ENCODE results near the gene CTNND1.
A peak's percentile ranks its signal among the peaks of the same experiment; 100 is the strongest.

Gene CTNND1

GRCh38 chr11:57751676-57752253, 9.8 kb upstream of the CTNND1 start, which contains the start of gene BTBD18:
BTBD18 (minus strand) TSS chr11:57751819; CDS start chr11:57751188, 631 bp downstream.
- DNase-seq (ENCODE audit: low spot score), result no peak
- no peak within 1 kb of the TSS for H4K8ac ChIP-seq (ENCODE audit: low read depth, low read length)
- H2AK5ac ChIP-seq (ENCODE audit: low read depth, low read length), result peak within 1 kb of the TSS; percentile 61
- no peak within 1 kb of the TSS for H2BK12ac ChIP-seq (ENCODE audit: low read length)
- WGBS, 2 donors (ENCODE audit: extremely low coverage in 2 of 2, insufficient read length in 2 of 2, insufficient replicate concordance in 1 of 2), result no CpG with 5 or more reads among the region's 10 CpGs
- H3K4ac ChIP-seq (ENCODE audit: low read length), result no peak within 1 kb of the TSS
- H3K4me1 ChIP-seq (ENCODE audit: control insufficient read depth in 2 of 2, insufficient read depth in 1 of 2, low read depth in 1 of 2, low read length in 2 of 2), result no peaks in the 10 kb centered on the region
- peak within 1 kb of the TSS; percentile 75 for H2BK5ac ChIP-seq (ENCODE audit: low read length)
- no peak within 1 kb of the TSS for H3K4me2 ChIP-seq (ENCODE audit: insufficient read depth, low read length, poor library complexity, severe bottlenecking)
- H2AFZ ChIP-seq (ENCODE audit: low read length), result no peak within 1 kb of the TSS
- no peak within 1 kb of the TSS for H2BK120ac ChIP-seq (ENCODE audit: low read depth, low read length)
- no peak within 1 kb of the TSS for H3K14ac ChIP-seq (ENCODE audit: low read length)
- no peak within 1 kb of the TSS for H3K4me3 ChIP-seq (ENCODE audit: low read length in 2 of 2)
- H3K27me3 ChIP-seq (ENCODE audit: control insufficient read depth in 3 of 3, insufficient read depth in 3 of 3, low read depth in 1 of 3, low read length in 3 of 3), result no peaks in the 10 kb centered on the region
- H3K27ac ChIP-seq (replicated peaks; ENCODE audit: low read length), result no peak within 1 kb of the TSS
- no peak within 1 kb of the TSS for H3K23ac ChIP-seq (ENCODE audit: low read depth, low read length, poor library complexity)
- H2BK15ac ChIP-seq (ENCODE audit: low read length), result no peak within 1 kb of the TSS
- H4K91ac ChIP-seq (ENCODE audit: low read depth, low read length, poor library complexity), result no peak within 1 kb of the TSS
- H3K9ac ChIP-seq (ENCODE audit: low read depth, low read length, poor library complexity), result no peak within 1 kb of the TSS
- no peak within 1 kb of the TSS for H3K18ac ChIP-seq (ENCODE audit: low read length)
- H3K79me1 ChIP-seq (ENCODE audit: low read depth, low read length), result no peaks in the 10 kb centered on the region
- peaks cover 1 to 23% of the 10 kb centered on the region in 2 donors for H3K36me3 ChIP-seq (replicated peaks in 1 of 2; ENCODE audit: control insufficient read depth in 2 of 2, insufficient read depth in 2 of 2, low read length in 2 of 2)
- peaks cover 0 to 4% of the 10 kb centered on the region in 2 donors for H3K9me3 ChIP-seq (replicated peaks in 1 of 2; ENCODE audit: control insufficient read depth in 2 of 2, insufficient read depth in 1 of 2, low read depth in 1 of 2, low read length in 2 of 2)

- no peak overlapping the region for H3K4me2 ChIP-seq (ENCODE audit: insufficient read depth, low read length, poor library complexity, severe bottlenecking)
- peaks cover 1 to 13% of the 10 kb centered on the region in 2 donors for H3K36me3 ChIP-seq (replicated peaks in 1 of 2; ENCODE audit: control insufficient read depth in 2 of 2, insufficient read depth in 2 of 2, low read length in 2 of 2)
- peak overlapping the region; percentile 85 for H3K23ac ChIP-seq (ENCODE audit: low read depth, low read length, poor library complexity)
- H3K9ac ChIP-seq (ENCODE audit: low read depth, low read length, poor library complexity), result no peak overlapping the region
- DNase-seq (ENCODE audit: low spot score), result no peak
- no peak overlapping the region for H2BK120ac ChIP-seq (ENCODE audit: low read depth, low read length)
- peaks cover 0 to 4% of the 10 kb centered on the region in 2 donors for H3K9me3 ChIP-seq (replicated peaks in 1 of 2; ENCODE audit: control insufficient read depth in 2 of 2, insufficient read depth in 1 of 2, low read depth in 1 of 2, low read length in 2 of 2)
- no peak overlapping the region for H2AFZ ChIP-seq (ENCODE audit: low read length)
- H3K79me1 ChIP-seq (ENCODE audit: low read depth, low read length), result no peaks in the 10 kb centered on the region
- H2BK15ac ChIP-seq (ENCODE audit: low read length), result no peak overlapping the region
- H3K14ac ChIP-seq (ENCODE audit: low read length), result peak overlapping the region; percentile 84
- H2BK5ac ChIP-seq (ENCODE audit: low read length), result peak overlapping the region; percentile 75
- no peaks in the 10 kb centered on the region for H3K27me3 ChIP-seq (ENCODE audit: control insufficient read depth in 3 of 3, insufficient read depth in 3 of 3, low read depth in 1 of 3, low read length in 3 of 3)
- H3K4ac ChIP-seq (ENCODE audit: low read length), result no peak overlapping the region
- no peak overlapping the region for H4K8ac ChIP-seq (ENCODE audit: low read depth, low read length)
- no CpG with 5 or more reads among the region's 30 CpGs for WGBS, 2 donors (ENCODE audit: extremely low coverage in 2 of 2, insufficient read length in 2 of 2, insufficient replicate concordance in 1 of 2)
- H2AK5ac ChIP-seq (ENCODE audit: low read depth, low read length), result peak overlapping the region; percentile 61
- H3K18ac ChIP-seq (ENCODE audit: low read length), result peak overlapping the region; percentile 70
- H4K91ac ChIP-seq (ENCODE audit: low read depth, low read length, poor library complexity), result no peak overlapping the region
- no peaks in the 10 kb centered on the region for H3K4me1 ChIP-seq (ENCODE audit: control insufficient read depth in 2 of 2, insufficient read depth in 1 of 2, low read depth in 1 of 2, low read length in 2 of 2)
- peak overlapping the region; percentile 16 for H2BK12ac ChIP-seq (ENCODE audit: low read length)
- H3K27ac ChIP-seq (replicated peaks; ENCODE audit: low read length), result no peak overlapping the region
- H3K4me3 ChIP-seq (ENCODE audit: low read length in 2 of 2), result peak overlapping the region in 1 of 2 donors; percentile 41
Observed at GRCh38 chr11:57752954-57753353, 8.6 kb upstream of the CTNND1 start.

DNA sequence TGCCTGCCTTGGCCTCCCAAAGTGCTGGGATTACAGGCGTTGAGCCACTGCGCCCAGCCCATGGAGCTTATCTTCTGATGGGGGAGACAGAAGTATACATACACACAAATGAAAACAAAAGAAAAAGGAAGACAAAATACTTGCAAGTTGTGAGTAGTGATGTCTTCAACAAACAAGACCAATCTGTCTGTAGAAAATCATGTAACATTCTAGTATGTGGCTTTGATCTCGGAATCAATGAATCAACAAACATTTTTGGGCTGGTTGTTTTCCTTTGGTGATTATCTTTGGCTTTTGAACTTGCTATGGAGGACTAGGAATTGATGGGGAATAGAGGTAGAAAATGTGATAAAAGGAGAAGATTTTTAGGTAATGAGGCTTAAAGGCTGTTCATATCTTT, 3.4 kb upstream of the CTNND1 start:
- no peak overlapping the region for H2BK15ac ChIP-seq (ENCODE audit: low read length)
- H4K8ac ChIP-seq (ENCODE audit: low read depth, low read length), result no peak overlapping the region
- no peak overlapping the region for H2BK5ac ChIP-seq (ENCODE audit: low read length)
- no peaks in the 10 kb centered on the region for H3K27me3 ChIP-seq (ENCODE audit: control insufficient read depth in 3 of 3, insufficient read depth in 3 of 3, low read depth in 1 of 3, low read length in 3 of 3)
- H3K4me1 ChIP-seq (ENCODE audit: control insufficient read depth in 2 of 2, insufficient read depth in 1 of 2, low read depth in 1 of 2, low read length in 2 of 2), result peaks cover 1 to 3% of the 10 kb centered on the region in 2 donors
- H3K9me3 ChIP-seq (replicated peaks in 1 of 2; ENCODE audit: control insufficient read depth in 2 of 2, insufficient read depth in 1 of 2, low read depth in 1 of 2, low read length in 2 of 2), result peaks cover 0 to 2% of the 10 kb centered on the region in 2 donors
- no peak overlapping the region for H3K18ac ChIP-seq (ENCODE audit: low read length)
- WGBS, 2 donors (ENCODE audit: extremely low coverage in 2 of 2, insufficient read length in 2 of 2, insufficient replicate concordance in 1 of 2), result no CpG with 5 or more reads among the region's 3 CpGs
- H3K27ac ChIP-seq (replicated peaks; ENCODE audit: low read length), result no peak overlapping the region
- H2BK120ac ChIP-seq (ENCODE audit: low read depth, low read length), result no peak overlapping the region
- H3K79me1 ChIP-seq (ENCODE audit: low read depth, low read length), result no peaks in the 10 kb centered on the region
- H2BK12ac ChIP-seq (ENCODE audit: low read length), result no peak overlapping the region
- H2AFZ ChIP-seq (ENCODE audit: low read length), result no peak overlapping the region
- no peak for DNase-seq (ENCODE audit: low spot score)
- no peak overlapping the region for H3K4me3 ChIP-seq (ENCODE audit: low read length in 2 of 2)
- no peak overlapping the region for H3K4ac ChIP-seq (ENCODE audit: low read length)
- no peaks in the 10 kb centered on the region for H3K36me3 ChIP-seq (replicated peaks in 1 of 2; ENCODE audit: control insufficient read depth in 2 of 2, insufficient read depth in 2 of 2, low read length in 2 of 2)
- no peak overlapping the region for H3K14ac ChIP-seq (ENCODE audit: low read length)
- no peak overlapping the region for H4K91ac ChIP-seq (ENCODE audit: low read depth, low read length, poor library complexity)
- H3K4me2 ChIP-seq (ENCODE audit: insufficient read depth, low read length, poor library complexity, severe bottlenecking), result no peak overlapping the region
- H3K23ac ChIP-seq (ENCODE audit: low read depth, low read length, poor library complexity), result no peak overlapping the region
- no peak overlapping the region for H2AK5ac ChIP-seq (ENCODE audit: low read depth, low read length)
- H3K9ac ChIP-seq (ENCODE audit: low read depth, low read length, poor library complexity), result no peak overlapping the region

DNA sequence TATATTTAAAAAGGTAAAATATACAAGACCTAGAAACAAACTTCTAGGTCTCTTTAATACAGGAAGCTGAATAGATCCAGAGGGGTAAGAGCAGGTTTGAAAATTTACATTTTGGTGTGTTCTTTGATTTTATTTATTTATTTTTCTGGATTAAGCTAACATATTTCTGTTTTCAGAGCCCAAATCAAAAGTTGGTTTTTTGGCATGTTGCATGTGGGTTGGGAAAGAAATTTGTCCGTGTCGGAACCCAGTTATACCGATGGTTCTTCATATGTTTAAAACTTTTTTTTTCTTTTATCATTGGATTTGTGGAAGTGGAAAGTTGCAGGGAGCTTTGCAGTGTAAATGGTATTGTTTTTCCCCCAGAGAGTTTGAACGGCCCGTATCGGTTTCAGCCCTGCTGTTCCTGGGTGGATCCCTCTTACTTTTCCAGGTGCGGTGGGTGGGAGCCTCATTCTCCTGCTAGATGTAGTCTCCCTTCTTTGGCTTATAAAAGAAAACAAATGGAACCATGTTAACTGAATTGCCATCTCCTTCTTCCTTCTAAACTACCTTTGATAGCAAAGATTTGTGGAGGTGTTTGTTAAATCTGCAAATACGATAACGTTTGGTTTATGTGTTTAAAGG, 746 bp downstream of the CTNND1 start:
- Histone ChIP-seq H2BK5ac (ENCODE audit: low read length) (no peak overlapping the region), H3K18ac (ENCODE audit: low read length) (no peak overlapping the region), H3K4me3 (ENCODE audit: low read length in 2 of 2) (peak overlapping the region; percentile 81 to 82), H3K4me2 (ENCODE audit: insufficient read depth, low read length, poor library complexity, severe bottlenecking) (peak overlapping the region; percentile 38), H2BK12ac (ENCODE audit: low read length) (no peak overlapping the region), H2BK15ac (ENCODE audit: low read length) (no peak overlapping the region), H3K23ac (ENCODE audit: low read depth, low read length, poor library complexity) (no peak overlapping the region), H2BK120ac (ENCODE audit: low read depth, low read length) (no peak overlapping the region), H3K4me1 (ENCODE audit: control insufficient read depth in 2 of 2, insufficient read depth in 1 of 2, low read depth in 1 of 2, low read length in 2 of 2) (peaks cover 4 to 7% of the 10 kb centered on the region in 2 donors), H3K9me3 (replicated peaks in 1 of 2; ENCODE audit: control insufficient read depth in 2 of 2, insufficient read depth in 1 of 2, low read depth in 1 of 2, low read length in 2 of 2) (no peaks in the 10 kb centered on the region), H2AK5ac (ENCODE audit: low read depth, low read length) (no peak overlapping the region), H3K36me3 (replicated peaks in 1 of 2; ENCODE audit: control insufficient read depth in 2 of 2, insufficient read depth in 2 of 2, low read length in 2 of 2) (peaks cover 0 to 4% of the 10 kb centered on the region in 2 donors), H3K4ac (ENCODE audit: low read length) (no peak overlapping the region), H3K27me3 (ENCODE audit: control insufficient read depth in 3 of 3, insufficient read depth in 3 of 3, low read depth in 1 of 3, low read length in 3 of 3) (no peaks in the 10 kb centered on the region), H3K9ac (ENCODE audit: low read depth, low read length, poor library complexity) (no peak overlapping the region), H3K27ac (replicated peaks; ENCODE audit: low read length) (no peak overlapping the region), H3K79me1 (ENCODE audit: low read depth, low read length) (no peaks in the 10 kb centered on the region), H3K14ac (ENCODE audit: low read length) (no peak overlapping the region), H2AFZ (ENCODE audit: low read length) (no peak overlapping the region), H4K91ac (ENCODE audit: low read depth, low read length, poor library complexity) (no peak overlapping the region), H4K8ac (ENCODE audit: low read depth, low read length) (no peak overlapping the region)
- no CpG with 5 or more reads among the region's 9 CpGs for WGBS, 2 donors (ENCODE audit: extremely low coverage in 2 of 2, insufficient read length in 2 of 2, insufficient replicate concordance in 1 of 2)
- DNase-seq (ENCODE audit: low spot score), result no peak
